IMR-90 (cell line): Measurements from ENCODE around the gene ATP6V1A.

Experiments used
- CEBPB ChIP-seq: IDR thresholded peaks from 2 replicates; pipeline ENCODE4 v1.6.1; 2012; ENCODE audit warnings: low read depth, low read length, improper control_type of control experiment
- CTCF ChIP-seq: conservative IDR thresholded peaks from 2 replicates; pipeline ENCODE4 v1.5.1; 2012; ENCODE audit warnings: mild to moderate bottlenecking, low read depth, low read length, improper control_type of control experiment
- ELK1 ChIP-seq: fragments of 150-350 bp; IDR thresholded peaks from 2 replicates; pipeline ENCODE4 v1.6.1; 2016; ENCODE audit warnings: low read depth, mild to moderate bottlenecking, low read length, moderate library complexity, borderline replicate concordance
- FOS ChIP-seq: fragments of 150-350 bp; IDR thresholded peaks from 2 replicates; pipeline ENCODE4 v1.6.1; 2016; ENCODE audit warnings: low read depth, low read length
- MAFK ChIP-seq: IDR thresholded peaks from 2 replicates; pipeline ENCODE4 v1.6.1; 2012; ENCODE audit warnings: low read depth, low read length, improper control_type of control experiment
- MAZ ChIP-seq: IDR thresholded peaks from 2 replicates; pipeline ENCODE4 v1.6.1; 2012; ENCODE audit warnings: low read depth, mild to moderate bottlenecking, low read length, improper control_type of control experiment, moderate library complexity, borderline replicate concordance
- MXI1 ChIP-seq: IDR thresholded peaks from 2 replicates; pipeline ENCODE4 v1.6.1; 2012; ENCODE audit warnings: low read depth, mild to moderate bottlenecking, low read length, moderate library complexity, borderline replicate concordance
- POLR2A ChIP-seq: IDR thresholded peaks from 2 replicates; pipeline ENCODE4 v1.6.1; 2012; ENCODE audit warnings: mild to moderate bottlenecking, low read depth, low read length
- RAD21 ChIP-seq: IDR thresholded peaks from 2 replicates; pipeline ENCODE4 v1.6.1; 2012; ENCODE audit warnings: low read length, improper control_type of control experiment
- RCOR1 ChIP-seq: IDR thresholded peaks from 2 replicates; pipeline ENCODE4 v1.6.1; 2012; ENCODE audit warnings: mild to moderate bottlenecking, low read length, improper control_type of control experiment; ENCODE audit not compliant: insufficient replicate concordance
- SMC3 ChIP-seq: fragments of 150-350 bp; IDR thresholded peaks from 2 replicates; pipeline ENCODE4 v1.6.1; 2016; ENCODE audit warnings: low read depth, mild to moderate bottlenecking, antibody characterized with exemption, low read length, moderate library complexity
- USF2 ChIP-seq: fragments of 150-350 bp; IDR thresholded peaks from 2 replicates; pipeline ENCODE4 v1.6.1; 2017; ENCODE audit warnings: mild to moderate bottlenecking, antibody characterized with exemption, low read length, low read depth

- TF ChIP-seq CTCF, result no peak
- TF ChIP-seq POLR2A, result no peak
- TF ChIP-seq SMC3, result no peak
- TF ChIP-seq MAZ, result no peak
- no peak for TF ChIP-seq RAD21
- no peak for TF ChIP-seq MXI1
- TF ChIP-seq CEBPB, result no peak
- no peak for TF ChIP-seq RCOR1
- TF ChIP-seq USF2, result no peak
- TF ChIP-seq ELK1, result no peak
- TF ChIP-seq FOS, result no peak
- TF ChIP-seq MAFK, result no peak
These were observed 17.9 kb downstream of the ATP6V1A start for GRCh38 chr3:113764698-113765097.
